GM12878 (cell line): Measurements from ENCODE around the gene IQCK. TPM values are rescaled to one million over a fixed set of nuclear protein-coding genes. Genes with fewer than 3 reads are reported as not detected.

Experiments
- ATAC-seq: fragments of 200-7000 bp; cut with Tn5 transposase; 3 replicates; pipeline ENCODE4 v1.9.1; 2020; ENCODE audit warnings: mild to moderate bottlenecking, moderate library complexity
- BruUV-seq: library from RNA; stranded (reverse); fragments of 400-500 nt; replicated peaks from 2 replicates; lab custom pipeline; 2021; lab: Mats Ljungman, UMichigan
- CTCF ChIA-PET: fragments of 300-600 bp; sonication (Branson Sonifier 250); formaldehyde crosslinking; extraction: SDS; loops from one replicate; lab custom pipeline; 2021; ENCODE audit warnings: inconsistent platforms; lab: Yijun Ruan, JAX
- POLR2A ChIA-PET: fragments of 350-600 bp; formaldehyde crosslinking; extraction: SDS; loops from one replicate; lab custom pipeline; 2021; ENCODE audit warnings: inconsistent platforms; lab: Charles Lee
- RAD21 ChIA-PET: fragments of 300-600 bp; sonication (Branson Sonifier 250); formaldehyde crosslinking; loops from one replicate; lab custom pipeline; 2023; ENCODE audit warnings: antibody characterized with exemption; ENCODE audit not compliant: unreplicated experiment; lab: Charles Lee
- SMC1A ChIA-PET: fragments of 300-600 bp; sonication (Branson Sonifier 250); formaldehyde crosslinking; loops from one replicate; lab custom pipeline; 2023; ENCODE audit not compliant: unreplicated experiment, uncharacterized antibody; lab: Charles Lee
- DNase-seq: peaks from one replicate; pipeline ENCODE4 v3.0.0-alpha.2; 2011; ENCODE audit warnings: low read depth, low spot score
- FAIRE-seq: peaks from 3 replicates; lab custom pipeline; 2011; peaks lifted over from hg19 to GRCh38; lab: Jason Lieb, UNC
- H2AFZ ChIP-seq: 2 replicates; pipeline ENCODE4 v1.6.0; 2011; ENCODE audit warnings: low read depth, low read length, control low read depth; ENCODE audit not compliant: control insufficient read depth
- H3K27ac ChIP-seq: 2 replicates; pipeline ENCODE4 v1.5.1; 2011; ENCODE audit warnings: control low read depth; ENCODE audit not compliant: control insufficient read depth, insufficient read depth
- H3K27me3 ChIP-seq, 2 experiments: replicated peaks in 1 of 2; 2 replicates each; pipeline versions ENCODE4 v1.6.0 to v1.6.1; 2011; ENCODE audit warnings: low read length in 1 of 2; ENCODE audit not compliant: control insufficient read depth in 2 of 2, insufficient read depth in 2 of 2
- H3K36me3 ChIP-seq, 2 experiments: 2 replicates each; pipeline ENCODE4 v1.5.1; 2011; ENCODE audit warnings: low read length in 1 of 2; ENCODE audit not compliant: control insufficient read depth in 2 of 2, insufficient read depth in 2 of 2
- H3K4me1 ChIP-seq: 2 replicates; pipeline ENCODE4 v1.6.1; 2011; ENCODE audit warnings: mild to moderate bottlenecking, low read length, moderate library complexity, mixed read lengths; ENCODE audit not compliant: control insufficient read depth, insufficient read depth
- H3K4me2 ChIP-seq: 2 replicates; pipeline ENCODE4 v1.6.0; 2011; ENCODE audit warnings: control low read depth; ENCODE audit not compliant: control insufficient read depth, insufficient read depth
- H3K4me3 ChIP-seq: fragments of 200-600 bp; sonication (generic); 2 replicates; pipeline ENCODE4 v1.5.1; 2016
- H3K79me2 ChIP-seq: 2 replicates; pipeline ENCODE4 v1.6.0; 2011; ENCODE audit warnings: low read length; ENCODE audit not compliant: control insufficient read depth, insufficient read depth
- H3K9ac ChIP-seq: 2 replicates; pipeline ENCODE4 v1.8.0; 2011; ENCODE audit warnings: low read length, control low read depth, mixed read lengths; ENCODE audit not compliant: control insufficient read depth, insufficient read depth
- H3K9me3 ChIP-seq: replicated peaks from 3 replicates; pipeline ENCODE4 v1.5.1; 2011; ENCODE audit warnings: mild to moderate bottlenecking, low read length; ENCODE audit not compliant: control insufficient read depth, insufficient read depth
- H4K20me1 ChIP-seq: 2 replicates; pipeline ENCODE4 v1.6.0; 2011; ENCODE audit not compliant: control insufficient read depth, insufficient read depth
- ATF7 ChIP-seq: fragments of 450-650 bp; IDR thresholded peaks from 2 replicates; pipeline ENCODE4 v1.6.1; 2016; ENCODE audit warnings: low read depth, mild to moderate bottlenecking
- CREM ChIP-seq: IDR thresholded peaks from 2 replicates; pipeline ENCODE4 v1.6.1; 2014; ENCODE audit warnings: antibody characterized with exemption, low read depth
- FOXM1 ChIP-seq: IDR thresholded peaks from 2 replicates; pipeline ENCODE4 v1.6.1; 2012; ENCODE audit warnings: low read depth, mild to moderate bottlenecking, inconsistent platforms, low read length, moderate library complexity
- MEF2A ChIP-seq: IDR thresholded peaks from 2 replicates; pipeline ENCODE4 v1.6.1; 2011; ENCODE audit warnings: low read depth, mild to moderate bottlenecking, low read length, moderate library complexity; ENCODE audit not compliant: insufficient read depth
- MEF2B ChIP-seq: fragments of 450-650 bp; IDR thresholded peaks from 2 replicates; pipeline ENCODE4 v1.6.1; 2018; ENCODE audit warnings: mild to moderate bottlenecking, moderate library complexity; ENCODE audit not compliant: partially characterized antibody, poor library complexity, severe bottlenecking
- MXI1 ChIP-seq: fragments of 150-350 bp; IDR thresholded peaks from 2 replicates; pipeline ENCODE4 v1.6.1; 2011; ENCODE audit warnings: low read depth, mild to moderate bottlenecking, inconsistent platforms, low read length, improper control_type of control experiment
- POLR2A ChIP-seq: IDR thresholded peaks from 2 replicates; pipeline ENCODE4 v1.6.1; 2011; ENCODE audit warnings: low read depth, mild to moderate bottlenecking, low read length
- PRDM15 ChIP-seq: fragments of 450-650 bp; formaldehyde crosslinking; IDR thresholded peaks from 2 replicates; pipeline ENCODE4 v1.4.0; 2020; ENCODE audit warnings: mild to moderate bottlenecking, moderate library complexity
- RUNX3 ChIP-seq: IDR thresholded peaks from 2 replicates; pipeline ENCODE4 v1.6.1; 2012; ENCODE audit warnings: low read length, inconsistent platforms
- SMARCA5 ChIP-seq: fragments of 450-650 bp; IDR thresholded peaks from 2 replicates; pipeline ENCODE4 v1.6.1; 2017; ENCODE audit warnings: mild to moderate bottlenecking
- SREBF1 ChIP-seq: IDR thresholded peaks from 2 replicates; pipeline ENCODE4 v1.6.1; 2012; ENCODE audit warnings: mild to moderate bottlenecking, low read length
- STAT3 ChIP-seq: IDR thresholded peaks from 2 replicates; pipeline ENCODE4 v1.6.1; 2011; ENCODE audit warnings: low read depth, low read length, improper control_type of control experiment
- ZBTB4 ChIP-seq: fragments of 450-650 bp; formaldehyde crosslinking; IDR thresholded peaks from 2 replicates; pipeline ENCODE4 v1.4.0; 2022; ENCODE audit warnings: mild to moderate bottlenecking, moderate library complexity
- ZZZ3 ChIP-seq: IDR thresholded peaks from 2 replicates; pipeline ENCODE4 v1.6.1; 2011; ENCODE audit warnings: low read depth; ENCODE audit not compliant: control insufficient read depth, insufficient read length
- WGBS: methylation state at CpG from one replicate; pipeline ENCODE4 v1.1.6; 2016; ENCODE audit warnings: low lambda C conversion rate; ENCODE audit not compliant: insufficient replicate concordance, insufficient coverage; ENCODE audit errors: missing lambda C conversion rate; 5-methylcytosine and 5-hydroxymethylcytosine counted together
- in situ Hi-C: fragments of 300-500 bp; cut with MboI; formaldehyde crosslinking; loops from 9 replicates; pipeline ENCODE4 v1.14.3; 2018; ENCODE audit warnings: mixed read lengths
- intact Hi-C: fragments of 100-400 bp; cut with micrococcal nuclease; formaldehyde crosslinking; loops from one replicate; pipeline ENCODE4 v1.14.2; 2022; ENCODE audit not compliant: unreplicated experiment
- polyA plus RNA-seq, 11 experiments: library from polyadenylated mRNA; depleted of rRNA in 4 of 11; unstranded in 6 of 11; stranded (reverse) in 5 of 11; fragments of >200 nt; fragmentation: Nextera tagmentation in 4 of 11; fragmentation: Illumina TruSeq in 1 of 11; extraction: Ambion mirVana in 4 of 11; extraction: Trizol in 1 of 11; gene quantifications; 1 replicate in 1 of 11; 2 replicates in 10 of 11; pipeline versions ENCODE4 v1.2.1 to v1.2.3, GENCODE V29; 2011 to 2016; ENCODE audit warnings: inconsistent platforms in 2 of 11, missing spikeins in 2 of 11, low read depth in 1 of 11
- total RNA-seq, 4 experiments: library from RNA; depleted of rRNA in 3 of 4; stranded (reverse); fragments of >200 nt in 3 of 4; fragmentation: Illumina TruSeq in 1 of 4; extraction: Trizol in 1 of 4; gene quantifications; 2 replicates each; pipeline versions ENCODE4 v1.2.1 to v1.2.3, GENCODE V29; 2013 to 2021
- TF ChIP-seq, protein P1 (sequence below): fragments of 450-650 bp; IDR thresholded peaks from 2 replicates; pipeline ENCODE4 v1.6.1; 2017; ENCODE audit warnings: borderline replicate concordance
- TF ChIP-seq, protein P2 (sequence below): IDR thresholded peaks from 2 replicates; pipeline ENCODE4 v1.6.1; 2012; ENCODE audit warnings: low read length, inconsistent platforms

IQCK gene
- total and polyA plus RNA-seq, 10 of the 15 experiments (the other 5 are each of a cell fraction or from before 2014, with no cell fraction given) = 1.0 to 4.2 (median 2.4) TPM

DNA sequence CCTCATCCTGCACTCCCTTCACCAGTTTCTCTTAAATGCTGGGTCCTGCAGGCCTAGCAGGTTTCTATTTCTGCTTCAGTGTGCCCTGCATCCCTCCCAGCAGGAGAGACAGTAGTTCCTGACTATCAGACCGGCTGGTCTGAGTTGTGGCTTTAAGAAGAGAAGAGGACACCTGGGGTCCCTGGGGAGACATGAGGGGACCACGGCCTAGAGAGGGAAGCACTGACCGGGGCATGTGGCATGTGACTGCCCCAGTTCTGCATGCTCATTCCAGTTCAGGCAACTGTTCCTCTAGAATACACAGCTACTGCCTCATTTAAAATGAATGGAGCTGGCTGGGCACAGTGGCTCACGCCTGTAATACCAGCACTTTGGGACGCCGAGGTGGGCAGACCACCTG, 105.3 kb downstream of the IQCK start:
- ATAC-seq (no peak), DNase-seq (no peak), FAIRE-seq (no peak)
- Histone ChIP-seq H3K27ac (no peak overlapping the region), H3K27me3 (no peaks in the 10 kb centered on the region), H3K9ac (no peak overlapping the region), H3K9me3 (no peaks in the 10 kb centered on the region), H4K20me1 (no peaks in the 10 kb centered on the region), H3K36me3 (no peaks in the 10 kb centered on the region), H3K79me2 (no peaks in the 10 kb centered on the region), H2AFZ (no peak overlapping the region), H3K4me1 (no peaks in the 10 kb centered on the region), H3K4me3 (no peak overlapping the region), H3K4me2 (no peak overlapping the region)
- no TSS peak for BruUV-seq
- CTCF ChIA-PET = interaction anchor here (0.5 kb wide), 1 partner anchor 740 kb away, joined by 3 read pairs; no protein-coding TSS in a partner anchor
- RAD21 ChIA-PET = no interaction called here
- in situ Hi-C loops = no loop called here
- TF ChIP-seq POLR2A (no peak), MEF2A (no peak), SMARCA5 (no peak), ZZZ3 (no peak), MXI1 (no peak), ZBTB4 (CRISPR knock-in tag) (no peak), CREM (no peak), PRDM15 (CRISPR knock-in tag) (no peak), MEF2B (no peak), RUNX3 (no peak), ATF7 (no peak), SREBF1 (no peak), FOXM1 (no peak), STAT3 (no peak)
- TF ChIP-seq, protein P1, sequence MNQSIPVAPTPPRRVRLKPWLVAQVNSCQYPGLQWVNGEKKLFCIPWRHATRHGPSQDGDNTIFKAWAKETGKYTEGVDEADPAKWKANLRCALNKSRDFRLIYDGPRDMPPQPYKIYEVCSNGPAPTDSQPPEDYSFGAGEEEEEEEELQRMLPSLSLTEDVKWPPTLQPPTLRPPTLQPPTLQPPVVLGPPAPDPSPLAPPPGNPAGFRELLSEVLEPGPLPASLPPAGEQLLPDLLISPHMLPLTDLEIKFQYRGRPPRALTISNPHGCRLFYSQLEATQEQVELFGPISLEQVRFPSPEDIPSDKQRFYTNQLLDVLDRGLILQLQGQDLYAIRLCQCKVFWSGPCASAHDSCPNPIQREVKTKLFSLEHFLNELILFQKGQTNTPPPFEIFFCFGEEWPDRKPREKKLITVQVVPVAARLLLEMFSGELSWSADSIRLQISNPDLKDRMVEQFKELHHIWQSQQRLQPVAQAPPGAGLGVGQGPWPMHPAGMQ = no peak
- TF ChIP-seq, protein P2, sequence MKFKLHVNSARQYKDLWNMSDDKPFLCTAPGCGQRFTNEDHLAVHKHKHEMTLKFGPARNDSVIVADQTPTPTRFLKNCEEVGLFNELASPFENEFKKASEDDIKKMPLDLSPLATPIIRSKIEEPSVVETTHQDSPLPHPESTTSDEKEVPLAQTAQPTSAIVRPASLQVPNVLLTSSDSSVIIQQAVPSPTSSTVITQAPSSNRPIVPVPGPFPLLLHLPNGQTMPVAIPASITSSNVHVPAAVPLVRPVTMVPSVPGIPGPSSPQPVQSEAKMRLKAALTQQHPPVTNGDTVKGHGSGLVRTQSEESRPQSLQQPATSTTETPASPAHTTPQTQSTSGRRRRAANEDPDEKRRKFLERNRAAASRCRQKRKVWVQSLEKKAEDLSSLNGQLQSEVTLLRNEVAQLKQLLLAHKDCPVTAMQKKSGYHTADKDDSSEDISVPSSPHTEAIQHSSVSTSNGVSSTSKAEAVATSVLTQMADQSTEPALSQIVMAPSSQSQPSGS = no peak
- POLR2A ChIA-PET = no interaction called here
- intact Hi-C loops = no loop called here
- SMC1A ChIA-PET = no interaction called here
- 31% methylated on average over 6 of the region's 6 CpGs for WGBS
